NCI-H460 (cell line): ENCODE data around the gene SORCS1. TPM values are rescaled to one million over a fixed set of nuclear protein-coding genes. Genes with fewer than 3 reads are reported as not detected.
A peak's percentile ranks its signal among the peaks of the same experiment; 100 is the strongest.

ENCODE experiments used
- DNase-seq: peaks from one replicate; pipeline ENCODE4 v3.0.0-alpha.2; 2016; ENCODE audit warnings: low read depth; ENCODE audit errors: extremely low read depth
- polyA plus RNA-seq: library from polyadenylated mRNA; depleted of rRNA; stranded (reverse); fragments of >200 nt; gene quantifications from 2 replicates; pipeline ENCODE4 v1.2.3, GENCODE V29; 2014; cell fraction: nucleus; rRNA removed
- total RNA-seq: library from RNA; depleted of rRNA; stranded (reverse); fragments of >200 nt; shearing (Covaris generic); gene quantifications from 2 replicates; pipeline ENCODE4 v1.2.3, GENCODE V29; 2014; rRNA removed

The SORCS1 gene
- total RNA-seq, result 0.20 TPM in 1 of 2 replicates, not detected in the other
- polyA plus RNA-seq, result 0.31 TPM in 1 of 2 replicates, not detected in the other

- DNase-seq, result peak; percentile 17
Observed at GRCh38 chr10:107163881-107164861, at the start of gene SORCS1. Gene SORCS1, minus strand, starts transcription at chr10:107164706.

- DNase-seq, result no peak
Observed at GRCh38 chr10:107214261-107214660, 49.8 kb upstream of the SORCS1 start.

GRCh38 chr10:107213861-107214260, 49.4 kb upstream of the SORCS1 start:
- no peak for DNase-seq

- DNase-seq, result no peak
Observed at GRCh38 chr10:107206833-107207232, 42.3 kb upstream of the SORCS1 start.

- DNase-seq, result no peak
Observed at GRCh38 chr10:107169516-107169915, 5.0 kb upstream of the SORCS1 start.

- DNase-seq, result no peak
Observed at GRCh38 chr10:107168738-107169137, 4.2 kb upstream of the SORCS1 start.

- no peak for DNase-seq
Observed at GRCh38 chr10:107166403-107166802, 1.9 kb upstream of the SORCS1 start.

GRCh38 chr10:107164992-107165391, 486 bp upstream of the SORCS1 start:
- DNase-seq, result no peak

GRCh38 chr10:107163076-107163855, 1.2 kb downstream of the SORCS1 start:
- no peak for DNase-seq

GRCh38 chr10:107160866-107161265, 3.6 kb downstream of the SORCS1 start:
- no peak for DNase-seq

GRCh38 chr10:107159871-107160270, 4.6 kb downstream of the SORCS1 start:
- no peak for DNase-seq

GRCh38 chr10:107157071-107157470, 7.4 kb downstream of the SORCS1 start:
- DNase-seq, result no peak

GRCh38 chr10:107152087-107152486, 12.4 kb downstream of the SORCS1 start:
- no peak for DNase-seq

GRCh38 chr10:107148906-107149305, 15.6 kb downstream of the SORCS1 start:
- no peak for DNase-seq

- no peak for DNase-seq
Observed at GRCh38 chr10:107144490-107144889, 20.0 kb downstream of the SORCS1 start.

- no peak for DNase-seq
Observed at GRCh38 chr10:107141524-107142061, 22.9 kb downstream of the SORCS1 start.

- no peak for DNase-seq
Observed at GRCh38 chr10:107139237-107139636, 25.3 kb downstream of the SORCS1 start.

GRCh38 chr10:107133656-107134055, 30.9 kb downstream of the SORCS1 start:
- DNase-seq, result no peak

GRCh38 chr10:107129000-107129399, 35.5 kb downstream of the SORCS1 start:
- DNase-seq, result no peak

- DNase-seq, result no peak
Observed at GRCh38 chr10:107126512-107127065, 37.9 kb downstream of the SORCS1 start.

- DNase-seq, result no peak
Observed at GRCh38 chr10:107122703-107123102, 41.8 kb downstream of the SORCS1 start.
